ENCODE results near the gene TYROBP. TPM values are rescaled to one million over a fixed set of nuclear protein-coding genes. Genes with fewer than 3 reads are reported as not detected.

The TYROBP gene
- total RNA-seq, 2 experiments from 2014 or later = not detected

- ChIA-PET POLR2A (no interaction called here), CTCF (interaction anchor here (1.5 kb wide), 1 partner anchor 50 kb away, joined by 5 read pairs; the partner anchor contains the start of gene TYROBP)
- no peaks in the 10 kb centered on the region for H3K9me3 Mint-ChIP-seq
- peaks cover 64% of the 10 kb centered on the region for H3K27me3 Mint-ChIP-seq
- H3K4me1 Mint-ChIP-seq = peaks cover 10% of the 10 kb centered on the region
- H3K27ac Mint-ChIP-seq = no peak overlapping the region
- no peaks in the 10 kb centered on the region for H3K36me3 Mint-ChIP-seq (ENCODE audit: low read depth)
- H3K4me3 Mint-ChIP-seq = no peak overlapping the region
- no peak for DNase-seq
Measured at GRCh38 chr19:35858311-35858710, 49.8 kb downstream of the TYROBP start.

GRCh38 chr19:35856546-35857149 is 51.4 kb downstream of the TYROBP start, which contains the start of gene KIRREL2:
TSS of gene KIRREL2 (plus strand) at chr19:35856911. CDS start at chr19:35857120, 209 bp downstream.
- CTCF ChIA-PET = interaction anchor here (1.0 to 1.3 kb wide), 2 partner anchors 13 to 74 kb away, joined by 4 to 6 read pairs; no protein-coding TSS in a partner anchor
- DNase-seq = peak; percentile 29
- H3K36me3 Mint-ChIP-seq (ENCODE audit: low read depth) = no peaks in the 10 kb centered on the region
- H3K27me3 Mint-ChIP-seq = peaks cover 63% of the 10 kb centered on the region
- peak within 1 kb of the TSS; percentile 65 for H3K4me3 Mint-ChIP-seq
- H3K27ac Mint-ChIP-seq = peak within 1 kb of the TSS; percentile 41
- no peaks in the 10 kb centered on the region for H3K9me3 Mint-ChIP-seq
- POLR2A ChIA-PET = no interaction called here
- H3K4me1 Mint-ChIP-seq = peaks cover 10% of the 10 kb centered on the region

Other genes with a start within 250 kb of the TYROBP start
- under 1 TPM; 0.37 TPM for gene UPK1A, start 241.8 kb downstream of the TYROBP start, total RNA-seq
- 10 to 100 TPM; 15.4 to 17.3 TPM for gene ZBTB32, start 203.7 kb downstream of the TYROBP start, total RNA-seq
- 10 to 100 TPM; 65.1 to 67.2 TPM for gene KMT2B, start 190.3 kb downstream of the TYROBP start, total RNA-seq
- gene IGFLR1, start 165.8 kb downstream of the TYROBP start, total RNA-seq = 10 to 100 TPM; 53.7 to 54.6 TPM
- 10 to 100 TPM; 35.0 to 38.1 TPM for gene U2AF1L4, start 162.9 kb downstream of the TYROBP start, total RNA-seq
- gene PSENEN, start 162.6 kb downstream of the TYROBP start, total RNA-seq = 10 to 100 TPM; 41.7 to 46.3 TPM
- gene LIN37, start 159.7 kb downstream of the TYROBP start, total RNA-seq = 10 to 100 TPM; 13.7 to 15.9 TPM
- gene HSPB6, start 151.3 kb downstream of the TYROBP start, total RNA-seq = under 1 TPM; 0.29 to 0.69 TPM
- gene PROSER3, start 150.1 kb downstream of the TYROBP start, total RNA-seq = 10 to 100 TPM; 53.7 to 59.1 TPM
- gene ARHGAP33, start 132.7 kb downstream of the TYROBP start, total RNA-seq = 100 to 1,000 TPM in 1 of 2 experiments, 10 to 100 TPM in 1; 91.3 to 101 TPM
- gene PRODH2, start 95.5 kb downstream of the TYROBP start, total RNA-seq = not detected
- not detected for gene NPHS1, start 55.8 kb downstream of the TYROBP start, total RNA-seq
- gene KIRREL2, start 51.4 kb downstream of the TYROBP start, total RNA-seq = under 1 TPM; 0.19 to 0.25 TPM
- gene APLP1, start 39.7 kb downstream of the TYROBP start, total RNA-seq = under 1 TPM; 0.42 to 0.79 TPM
- 10 to 100 TPM; 36.9 to 47.5 TPM for gene NFKBID, start 7.8 kb downstream of the TYROBP start, total RNA-seq
- gene HCST, start 5.8 kb downstream of the TYROBP start, total RNA-seq = 100 to 1,000 TPM; 117 to 137 TPM
- 10 to 100 TPM; 12.3 to 13.5 TPM for gene LRFN3, start 28.1 kb upstream of the TYROBP start, total RNA-seq
- gene SDHAF1, start 86.9 kb upstream of the TYROBP start, total RNA-seq = 10 to 100 TPM; 15.6 to 16.8 TPM
- gene SYNE4, start 100.5 kb upstream of the TYROBP start, total RNA-seq = 1 to 10 TPM; 1.8 to 2.4 TPM
- gene ALKBH6, start 105.9 kb upstream of the TYROBP start, total RNA-seq = 10 to 100 TPM; 38.2 to 43.0 TPM
- 1 to 10 TPM in 1 of 2 experiments, under 1 TPM in 1; 0.75 to 1.4 TPM for gene CLIP3, start 124.6 kb upstream of the TYROBP start, total RNA-seq
- 1 to 10 TPM; 6.1 to 7.0 TPM for gene THAP8, start 146.0 kb upstream of the TYROBP start, total RNA-seq
- 10 to 100 TPM; 33.4 to 37.1 TPM for gene WDR62, start 146.6 kb upstream of the TYROBP start, total RNA-seq
- gene OVOL3, start 202.8 kb upstream of the TYROBP start, total RNA-seq = not detected
- 10 to 100 TPM; 51.2 to 56.4 TPM for gene POLR2I, start 206.6 kb upstream of the TYROBP start, total RNA-seq
- 100 to 1,000 TPM; 195 to 197 TPM for gene TBCB, start 207.2 kb upstream of the TYROBP start, total RNA-seq
- 100 to 1,000 TPM; 449 to 519 TPM for gene CAPNS1, start 231.8 kb upstream of the TYROBP start, total RNA-seq
- not detected for gene COX7A1, start 244.2 kb upstream of the TYROBP start, total RNA-seq

Measured in activated CD4-positive, alpha-beta T cell treated with anti-CD3 and anti-CD28 coated beads, Interleukin-2, amount 10 ng/mL, durations not matched to agents 7 days and 5 days (primary cell).